ENCODE data around the gene ZNF764. TPM values are rescaled to one million over a fixed set of nuclear protein-coding genes. Genes with fewer than 3 reads are reported as not detected.

ZNF764 gene
- total RNA-seq, 8 experiments from 2014 or later = 3.4 to 13.0 (median 9.3) TPM

DNA sequence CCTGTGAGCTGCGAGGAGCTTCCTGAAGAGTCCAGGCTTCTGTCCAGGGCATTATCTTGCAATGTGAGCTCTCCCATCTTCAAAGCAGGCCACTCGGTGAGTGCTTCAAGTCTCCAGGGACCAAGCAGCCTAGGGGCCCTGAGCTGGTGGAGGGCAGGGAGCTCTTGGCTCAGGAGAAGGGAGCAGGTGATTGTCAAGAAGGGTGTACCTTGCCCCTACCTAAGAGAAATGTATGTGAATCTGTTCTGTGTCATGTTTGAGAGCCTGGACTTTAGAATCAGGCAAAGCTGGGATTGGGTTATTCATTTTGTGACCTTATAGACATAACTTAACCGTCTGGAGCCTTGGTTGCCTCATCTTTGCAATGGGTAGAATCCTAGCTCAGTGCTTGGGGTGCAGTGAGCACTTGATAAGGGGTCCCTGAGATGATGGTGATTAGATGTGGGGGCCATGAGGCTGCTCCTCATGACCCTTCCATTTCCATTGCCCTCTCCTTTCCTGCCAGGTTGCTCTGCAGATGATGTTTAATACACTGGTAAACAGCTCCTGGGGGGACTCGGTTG, 47.7 kb downstream of the ZNF764 start:
- Histone ChIP-seq H3K4me1 (replicated peaks in 1 of 2) (no peaks in the 10 kb centered on the region), H3K4me3 (no peak overlapping the region), H3K27ac (no peak overlapping the region)
- in situ Hi-C loops (cut with MboI; ENCODE audit: low pct_unique_long_range_greater_than_20kb in 2 of 9, low sequenced_read_pairs in 9 of 9, unreplicated experiment in 9 of 9) = no loop called here
- ATAC-seq (replicated peaks in 6 of 8) = no peak
- 60 to 83% (median 69%) methylated on average over 1 to 2 of the region's 4 CpGs; no CpG with 5 or more reads in 4 of the 10 experiments for WGBS, 10 experiments

DNA sequence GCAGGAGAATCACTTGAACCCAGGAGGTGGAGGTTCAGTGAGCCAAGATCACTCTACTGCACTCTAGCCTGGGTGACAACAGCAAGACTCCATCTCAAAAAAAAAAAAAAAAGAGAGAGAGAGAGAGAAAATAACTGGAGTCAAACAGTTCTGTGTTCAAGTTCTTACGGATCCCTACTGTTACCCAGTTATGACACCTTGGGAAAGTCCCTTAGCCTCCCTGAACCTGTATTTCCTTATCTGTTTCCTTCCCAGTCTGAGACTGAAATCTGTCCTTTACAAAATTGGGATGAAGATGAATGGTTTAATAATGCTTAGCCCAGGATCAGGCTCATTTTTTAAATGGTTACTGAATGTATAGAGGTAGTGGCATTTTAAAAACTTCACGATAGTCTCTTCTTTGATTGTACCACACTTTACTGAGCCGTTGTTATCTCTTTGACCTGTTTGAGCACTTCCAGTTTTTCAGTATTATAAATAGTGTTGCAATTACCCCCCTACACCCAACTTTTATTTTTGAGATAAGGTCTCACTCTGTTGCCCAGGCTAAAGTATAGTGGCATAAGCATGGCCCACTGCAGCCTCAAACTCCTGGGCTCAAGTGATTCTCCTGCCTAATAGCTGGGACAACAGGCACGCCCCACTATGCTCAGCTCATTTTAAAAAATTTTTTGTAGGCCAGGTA, 49.0 kb downstream of the ZNF764 start:
- Histone ChIP-seq H3K27ac (no peak overlapping the region), H3K4me1 (replicated peaks in 1 of 2) (no peaks in the 10 kb centered on the region), H3K4me3 (no peak overlapping the region)
- WGBS, 10 experiments = 0 to 100% (median 65%) methylated on average over 1 to 4 of the region's 4 CpGs; no CpG with 5 or more reads in 1 of the 10 experiments
- ATAC-seq (replicated peaks in 6 of 8) = no peak
- in situ Hi-C loops (cut with MboI; ENCODE audit: low pct_unique_long_range_greater_than_20kb in 2 of 9, low sequenced_read_pairs in 9 of 9, unreplicated experiment in 9 of 9) = no loop called here

Other genes with a start within 250 kb of the ZNF764 start
- 10 to 100 TPM; 36.3 to 60.7 (median 44.6) TPM for gene CD2BP2, start 203.1 kb downstream of the ZNF764 start, total RNA-seq
- 10 to 100 TPM; 15.4 to 32.3 (median 21.5) TPM for gene TBC1D10B, start 187.9 kb downstream of the ZNF764 start, total RNA-seq
- gene MYL11, start 183.6 kb downstream of the ZNF764 start, total RNA-seq = 1 to 10 TPM in 3 of 8 experiments, not detected in 5; 1.1 to 7.5 (median 3.0) TPM
- 1 to 10 TPM; 1.8 to 8.3 (median 4.1) TPM for gene SEPTIN1, start 175.8 kb downstream of the ZNF764 start, total RNA-seq
- 10 to 100 TPM in 5 of 8 experiments, 1 to 10 TPM in 3; 2.2 to 49.5 (median 18.4) TPM for gene ZNF48, start 163.0 kb downstream of the ZNF764 start, total RNA-seq
- 1 to 10 TPM; 1.6 to 6.9 (median 3.7) TPM for gene ZNF771, start 150.8 kb downstream of the ZNF764 start, total RNA-seq
- gene DCTPP1, start 128.3 kb downstream of the ZNF764 start, total RNA-seq = 10 to 100 TPM; 16.4 to 50.9 (median 26.7) TPM
- 10 to 100 TPM in 7 of 8 experiments, 1 to 10 TPM in 1; 8.3 to 38.0 (median 17.5) TPM for gene SEPHS2, start 112.5 kb downstream of the ZNF764 start, total RNA-seq
- 1 to 10 TPM in 2 of 8 experiments, under 1 TPM in 6; 0.05 to 1.9 (median 0.52) TPM for gene ITGAL, start 85.6 kb downstream of the ZNF764 start, total RNA-seq
- 10 to 100 TPM; 19.2 to 50.4 (median 36.7) TPM for gene ZNF768, start 31.8 kb downstream of the ZNF764 start, total RNA-seq
- gene ZNF747, start 23.5 kb downstream of the ZNF764 start, total RNA-seq = 10 to 100 TPM in 3 of 8 experiments, 1 to 10 TPM in 5; 5.2 to 15.2 (median 8.1) TPM
- 10 to 100 TPM in 2 of 8 experiments, 1 to 10 TPM in 6; 4.5 to 13.8 (median 8.0) TPM for gene ZNF688, start 13.3 kb upstream of the ZNF764 start, total RNA-seq
- 10 to 100 TPM in 5 of 8 experiments, 1 to 10 TPM in 3; 4.9 to 15.0 (median 11.2) TPM for gene ZNF785, start 27.3 kb upstream of the ZNF764 start, total RNA-seq
- 10 to 100 TPM in 4 of 8 experiments, 1 to 10 TPM in 4; 6.0 to 18.7 (median 10.1) TPM for gene ZNF689, start 52.0 kb upstream of the ZNF764 start, total RNA-seq
- 10 to 100 TPM; 12.4 to 30.7 (median 19.9) TPM for gene PRR14, start 92.6 kb upstream of the ZNF764 start, total RNA-seq
- gene FBRS, start 100.1 kb upstream of the ZNF764 start, total RNA-seq = 10 to 100 TPM; 17.4 to 53.3 (median 29.4) TPM
- 10 to 100 TPM in 5 of 8 experiments, 1 to 10 TPM in 3; 6.1 to 47.8 (median 11.3) TPM for gene SRCAP, start 140.8 kb upstream of the ZNF764 start, total RNA-seq
- 10 to 100 TPM; 12.0 to 35.7 (median 18.6) TPM for gene PHKG2, start 190.1 kb upstream of the ZNF764 start, total RNA-seq
- 10 to 100 TPM in 5 of 8 experiments, 1 to 10 TPM in 3; 4.5 to 24.1 (median 11.4) TPM for gene CFAP119, start 203.7 kb upstream of the ZNF764 start, total RNA-seq
- gene RNF40, start 203.9 kb upstream of the ZNF764 start, total RNA-seq = 100 to 1,000 TPM in 2 of 8 experiments, 10 to 100 TPM in 6; 65.9 to 124 (median 90.3) TPM
- 10 to 100 TPM in 7 of 8 experiments, 1 to 10 TPM in 1; 7.9 to 32.4 (median 21.1) TPM for gene ZNF629, start 228.8 kb upstream of the ZNF764 start, total RNA-seq